K562 (cell line): ENCODE data around the gene KCNK16. TPM values are rescaled to one million over a fixed set of nuclear protein-coding genes. Genes with fewer than 3 reads are reported as not detected.

Source experiments
- ATAC-seq: fragments of 200-7000 bp; cut with Tn5 transposase; 3 replicates; pipeline ENCODE4 v1.9.1; 2020; ENCODE audit warnings: moderate library complexity
- BruUV-seq: library from RNA; stranded (reverse); fragments of 400-500 nt; replicated peaks from 2 replicates; lab custom pipeline; 2021; lab: Mats Ljungman, UMichigan
- CTCF ChIA-PET: fragments of 300-600 bp; formaldehyde crosslinking; extraction: SDS; loops from one replicate; lab custom pipeline; 2021; ENCODE audit warnings: low intra/inter-chr PET ratio; lab: Yijun Ruan, JAX
- POLR2A ChIA-PET: fragments of 300-600, 350-650 bp; sonication (Branson Sonifier 250); formaldehyde crosslinking; extraction: SDS; loops from one replicate; lab custom pipeline; 2021; ENCODE audit warnings: antibody characterized with exemption, inconsistent platforms; lab: Yijun Ruan, JAX
- DNase-seq, 4 experiments: peaks; one replicate each; pipeline versions ENCODE4 v3.0.0 to v3.0.0-alpha.2; 2011 to 2018; ENCODE audit warnings: low spot score in 3 of 4, mixed read lengths in 3 of 4; ENCODE audit errors: extremely low read depth in 1 of 4
- FAIRE-seq: peaks from 2 replicates; lab custom pipeline; 2011; peaks lifted over from hg19 to GRCh38; lab: Jason Lieb, UNC
- H2AFZ ChIP-seq: 2 replicates; pipeline ENCODE4 v1.6.0; 2011; ENCODE audit warnings: low read depth, low read length, control low read depth, inconsistent platforms
- H3K27ac ChIP-seq: fragments of 200-600 bp; 3 replicates; pipeline ENCODE4 v1.8.0; 2011; ENCODE audit warnings: low read depth, mild to moderate bottlenecking, control low read depth, inconsistent platforms, low read length, moderate library complexity, mixed read lengths; ENCODE audit errors: extremely low read depth
- H3K27me3 ChIP-seq, 2 experiments: fragments of 300-600 bp in 1 of 2; 2 replicates in 1 of 2; 3 replicates in 1 of 2; pipeline versions ENCODE4 v1.6.0 to v1.8.0; 2011; ENCODE audit warnings: inconsistent platforms in 2 of 2, low read length in 2 of 2, mild to moderate bottlenecking in 1 of 2, mixed read lengths in 1 of 2, moderate library complexity in 1 of 2; ENCODE audit not compliant: control insufficient read depth in 2 of 2, insufficient read depth in 2 of 2
- H3K36me3 ChIP-seq: fragments of 300-600 bp; 3 replicates; pipeline ENCODE4 v1.8.0; 2011; ENCODE audit warnings: mild to moderate bottlenecking, low read length, inconsistent platforms; ENCODE audit not compliant: control insufficient read depth, insufficient read depth
- H3K4me1 ChIP-seq, 2 experiments: fragments of 200-600 bp in 1 of 2; replicated peaks in 1 of 2; 2 replicates in 1 of 2; 3 replicates in 1 of 2; pipeline versions ENCODE4 v1.5.1 to v1.8.0; 2011; ENCODE audit warnings: inconsistent platforms in 2 of 2, low read length in 2 of 2, mild to moderate bottlenecking in 1 of 2, mixed read lengths in 1 of 2, moderate library complexity in 1 of 2; ENCODE audit not compliant: control insufficient read depth in 2 of 2, insufficient read depth in 2 of 2
- H3K4me2 ChIP-seq: 2 replicates; pipeline ENCODE4 v1.6.1; 2011; ENCODE audit warnings: low read length, control low read depth, inconsistent platforms, mixed read lengths; ENCODE audit not compliant: insufficient read depth
- H3K4me3 ChIP-seq: fragments of 200-600 bp; sonication (generic), shearing (Covaris generic); 2 replicates; pipeline ENCODE4 v1.5.1; 2016; ENCODE audit warnings: control low read depth, inconsistent platforms
- H3K79me2 ChIP-seq: fragments of 200-600 bp; 3 replicates; pipeline ENCODE4 v1.8.0; 2011; ENCODE audit warnings: low read length, inconsistent platforms; ENCODE audit not compliant: control insufficient read depth, insufficient read depth
- H3K9ac ChIP-seq, 2 experiments: 2 replicates each; pipeline versions ENCODE4 v1.6.0 to v1.6.1; 2011; ENCODE audit warnings: low read depth in 2 of 2, low read length in 2 of 2, control low read depth in 1 of 2, inconsistent platforms in 1 of 2, mild to moderate bottlenecking in 1 of 2, mixed read lengths in 1 of 2; ENCODE audit not compliant: insufficient read depth in 1 of 2
- H3K9me1 ChIP-seq: one replicate; pipeline ENCODE4 v1.6.0; 2011; ENCODE audit warnings: inconsistent platforms, mild to moderate bottlenecking, low read length, moderate library complexity; ENCODE audit not compliant: control insufficient read depth, insufficient read depth
- H3K9me3 ChIP-seq: replicated peaks from 2 replicates; pipeline ENCODE4 v1.5.1; 2011; ENCODE audit warnings: low read depth, low read length, inconsistent platforms; ENCODE audit not compliant: control insufficient read depth, insufficient read depth
- H4K20me1 ChIP-seq: replicated peaks from 2 replicates; pipeline ENCODE4 v1.6.1; 2011; ENCODE audit warnings: low read length, inconsistent platforms, mixed read lengths; ENCODE audit not compliant: control insufficient read depth, insufficient read depth
- BRD4 ChIP-seq: fragments of 200-600 bp; sonication (generic); IDR thresholded peaks from 2 replicates; pipeline ENCODE4 v1.6.1; 2017; ENCODE audit warnings: inconsistent platforms
- GATA2 ChIP-seq: sonication (generic); formaldehyde crosslinking; IDR thresholded peaks from 2 replicates; pipeline ENCODE4 v1.4.0; 2020; ENCODE audit warnings: mild to moderate bottlenecking, missing genetic modification reagents
- SLC30A9 ChIP-seq: fragments of 250-450 bp; sonication (Bioruptor Pico); IDR thresholded peaks from 2 replicates; pipeline ENCODE4 v1.8.0; 2022; ENCODE audit warnings: mild to moderate bottlenecking, moderate library complexity
- STAG1 ChIP-seq: sonication (generic); formaldehyde crosslinking; IDR thresholded peaks from 2 replicates; pipeline ENCODE4 v1.5.0; 2020; ENCODE audit warnings: missing genetic modification reagents, borderline replicate concordance
- TAF15 ChIP-seq: fragments of 200-400 bp; formaldehyde crosslinking; IDR thresholded peaks from 2 replicates; pipeline ENCODE4 v1.6.1; 2017; ENCODE audit warnings: mild to moderate bottlenecking, low read depth, low read length, moderate library complexity
- TFE3 ChIP-seq: fragments of 450-650 bp; formaldehyde crosslinking; IDR thresholded peaks from 2 replicates; pipeline ENCODE4 v1.4.0; 2020; ENCODE audit warnings: mild to moderate bottlenecking, mixed read lengths
- THRAP3 ChIP-seq: fragments of 450-650 bp; IDR thresholded peaks from 2 replicates; pipeline ENCODE4 v1.6.1; 2016; ENCODE audit warnings: mild to moderate bottlenecking, inconsistent platforms, borderline replicate concordance
- ZBTB49 ChIP-seq: sonication (generic); formaldehyde crosslinking; IDR thresholded peaks from 2 replicates; pipeline ENCODE4 v1.8.0; 2022; ENCODE audit warnings: missing genetic modification reagents, mild to moderate bottlenecking, borderline replicate concordance
- ZNF311 ChIP-seq: fragments of 250-450 bp; sonication (Bioruptor Pico); IDR thresholded peaks from 2 replicates; pipeline ENCODE4 v1.4.0; 2020; ENCODE audit warnings: mild to moderate bottlenecking, moderate library complexity
- ZNF316 ChIP-seq: fragments of 450-650 bp; IDR thresholded peaks from 2 replicates; pipeline ENCODE4 v1.6.1; 2016
- ZSCAN32 ChIP-seq: fragments of 450-650 bp; formaldehyde crosslinking; IDR thresholded peaks from 2 replicates; pipeline ENCODE4 v1.4.0; 2020; ENCODE audit warnings: mild to moderate bottlenecking, moderate library complexity
- WGBS: fragments of 100-300 bp; shearing (Covaris generic); methylation state at CpG from one replicate; pipeline ENCODE4 v1.1.6; 2016; ENCODE audit warnings: low coverage, mixed read lengths; ENCODE audit not compliant: insufficient coverage; ENCODE audit errors: missing lambda C conversion rate; 5-methylcytosine and 5-hydroxymethylcytosine counted together
- in situ Hi-C: fragments of 300-500 bp; cut with MboI; formaldehyde crosslinking; loops from 4 replicates; pipeline ENCODE4 v1.15.0; 2018; ENCODE audit warnings: inconsistent platforms, mixed read lengths
- intact Hi-C: fragments of 100-400 bp; cut with micrococcal nuclease; formaldehyde crosslinking; loops from 2 replicates; pipeline ENCODE4 v1.14.2; 2022
- polyA plus RNA-seq, 8 experiments: library from polyadenylated mRNA; depleted of rRNA in 4 of 8; stranded (reverse) in 5 of 8; unstranded in 3 of 8; fragments of >200 nt; fragmentation: Nextera tagmentation in 2 of 8; fragmentation: Illumina TruSeq in 1 of 8; extraction: Ambion mirVana in 2 of 8; extraction: Trizol in 1 of 8; gene quantifications; 2 replicates each; pipeline versions ENCODE4 v1.2.1 to v1.2.3, GENCODE V29; 2011 to 2014; ENCODE audit warnings: inconsistent platforms in 1 of 8, missing spikeins in 1 of 8
- total RNA-seq, 7 experiments: library from RNA; depleted of rRNA in 6 of 7; stranded (reverse); fragments of >200 nt in 6 of 7; fragmentation: Illumina TruSeq in 2 of 7; extraction: Trizol in 2 of 7; gene quantifications; 2 replicates each; pipeline versions ENCODE4 v1.2.1 to v1.2.3, GENCODE V29; 2011 to 2021; ENCODE audit warnings: low replicate concordance in 1 of 7

KCNK16 gene
- total and polyA plus RNA-seq, 9 of the 15 experiments (the other 6 are each of a cell fraction or from before 2014, with no cell fraction given) = not detected

DNA sequence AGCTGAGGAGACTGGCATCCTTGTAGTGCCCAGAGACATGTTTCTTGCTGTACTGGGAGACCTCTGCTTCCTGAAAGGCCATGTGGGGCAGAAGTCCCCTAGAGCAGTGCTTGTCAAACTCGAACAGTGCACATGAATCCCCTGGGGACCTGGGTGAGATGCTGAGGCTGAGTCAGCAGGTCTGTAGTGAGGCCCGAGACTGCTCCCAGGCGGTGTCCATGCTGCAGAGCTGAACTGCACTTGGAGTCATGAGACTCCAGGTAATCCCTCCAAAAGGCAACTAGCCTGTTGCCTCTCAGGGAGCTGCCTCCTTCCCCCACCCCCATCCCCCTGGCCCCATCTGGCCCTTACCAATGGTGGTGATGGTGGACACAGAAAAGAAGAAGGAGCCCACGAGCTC, 12.0 kb downstream of the KCNK16 start:
- H3K27ac ChIP-seq = no peak overlapping the region
- H2AFZ ChIP-seq = no peak overlapping the region
- no peaks in the 10 kb centered on the region for H3K9me3 ChIP-seq
- no peaks in the 10 kb centered on the region for H3K36me3 ChIP-seq
- H3K4me3 ChIP-seq = no peak overlapping the region
- H3K4me2 ChIP-seq = no peak overlapping the region
- H3K4me1 ChIP-seq = peaks cover 0 to 13% of the 10 kb centered on the region in 2 experiments; a peak in 1 of 5 replicates
- H3K9me1 ChIP-seq = no peaks in the 10 kb centered on the region
- ATAC-seq (peak; percentile 13; the same call in 1 of the 3 replicates), FAIRE-seq (no peak), DNase-seq (no peak)
- TF ChIP-seq ZNF316 = peak; percentile 45
- TF ChIP-seq THRAP3 = no peak
- no peak for TF ChIP-seq BRD4
- peaks cover 3 to 60% of the 10 kb centered on the region in 2 experiments; a peak in 4 of 5 replicates for H3K27me3 ChIP-seq
- intact Hi-C loops = loop anchor here (1.0 to 2.0 kb wide), 4 partner anchors 144 to 438 kb away; no protein-coding TSS in a partner anchor
- CTCF ChIA-PET = interaction anchor here (0.6 to 4.2 kb wide), 6 partner anchors 133 to 438 kb away, joined by 3 to 52 read pairs (median 5); no protein-coding TSS in a partner anchor
- BruUV-seq = no TSS peak
- peaks cover 20% of the 10 kb centered on the region for H4K20me1 ChIP-seq
- no peaks in the 10 kb centered on the region for H3K79me2 ChIP-seq
- WGBS = 5% methylated on average over 4 of the region's 4 CpGs
- in situ Hi-C loops = no loop called here
- POLR2A ChIA-PET = interaction anchor here (0.9 kb wide), 2 partner anchors 145 to 312 kb away, joined by 3 to 4 read pairs; no protein-coding TSS in a partner anchor
- H3K9ac ChIP-seq = no peak overlapping the region

- in situ Hi-C loops = loop anchor here (5.0 kb wide), 1 partner anchor 313 kb away; no protein-coding TSS in a partner anchor
- Histone ChIP-seq H3K27me3 (peaks cover 3 to 57% of the 10 kb centered on the region in 2 experiments; a peak in 4 of 5 replicates), H3K79me2 (no peaks in the 10 kb centered on the region), H3K9ac (no peak overlapping the region; a peak in 1 of 4 replicates), H2AFZ (no peak overlapping the region), H3K9me3 (no peaks in the 10 kb centered on the region), H3K4me3 (no peak overlapping the region), H3K27ac (no peak overlapping the region), H3K36me3 (no peaks in the 10 kb centered on the region), H3K9me1 (no peaks in the 10 kb centered on the region), H3K4me2 (no peak overlapping the region), H3K4me1 (peaks cover 0 to 13% of the 10 kb centered on the region in 2 experiments; a peak in 1 of 5 replicates), H4K20me1 (peaks cover 20% of the 10 kb centered on the region)
- no TSS peak for BruUV-seq
- 0% methylated on average over 7 of the region's 7 CpGs for WGBS
- DNase-seq (peak; percentile 83 to 91 (median 89)), FAIRE-seq (peak; percentile 97), ATAC-seq (peak; percentile 95)
- intact Hi-C loops = loop anchor here (1.0 to 2.0 kb wide), 4 partner anchors 143 to 438 kb away; no protein-coding TSS in a partner anchor
- ChIA-PET POLR2A (interaction anchor here (0.7 to 0.9 kb wide), 3 partner anchors 145 to 311 kb away, joined by 3 to 5 read pairs (median 4); no protein-coding TSS in a partner anchor), CTCF (interaction anchor here (0.6 to 4.2 kb wide), 8 partner anchors 132 to 438 kb away, joined by 3 to 52 read pairs (median 5); no protein-coding TSS in a partner anchor)
- no peak for TF ChIP-seq ZBTB49 (CRISPR knock-in tag)
- TF ChIP-seq TAF15 = no peak
- TF ChIP-seq STAG1 (CRISPR knock-in tag) = peak; percentile 99
- TF ChIP-seq TFE3 (CRISPR knock-in tag) = no peak
- TF ChIP-seq ZSCAN32 (CRISPR knock-in tag) = no peak
- TF ChIP-seq GATA2 (CRISPR knock-in tag) = no peak
- TF ChIP-seq SLC30A9 (CRISPR knock-in tag) = no peak
- TF ChIP-seq ZNF311 = no peak
Observed at GRCh38 chr6:39309942-39310531, 12.5 kb downstream of the KCNK16 start.
